GM10847 (cell line): ENCODE results near the gene PHF13.

Experiments used
- POLR2A ChIP-seq: IDR thresholded peaks from 2 replicates; pipeline ENCODE4 v1.6.1; 2011; ENCODE audit not compliant: insufficient read length; ENCODE audit errors: extremely low read depth

Gene PHF13

DNA sequence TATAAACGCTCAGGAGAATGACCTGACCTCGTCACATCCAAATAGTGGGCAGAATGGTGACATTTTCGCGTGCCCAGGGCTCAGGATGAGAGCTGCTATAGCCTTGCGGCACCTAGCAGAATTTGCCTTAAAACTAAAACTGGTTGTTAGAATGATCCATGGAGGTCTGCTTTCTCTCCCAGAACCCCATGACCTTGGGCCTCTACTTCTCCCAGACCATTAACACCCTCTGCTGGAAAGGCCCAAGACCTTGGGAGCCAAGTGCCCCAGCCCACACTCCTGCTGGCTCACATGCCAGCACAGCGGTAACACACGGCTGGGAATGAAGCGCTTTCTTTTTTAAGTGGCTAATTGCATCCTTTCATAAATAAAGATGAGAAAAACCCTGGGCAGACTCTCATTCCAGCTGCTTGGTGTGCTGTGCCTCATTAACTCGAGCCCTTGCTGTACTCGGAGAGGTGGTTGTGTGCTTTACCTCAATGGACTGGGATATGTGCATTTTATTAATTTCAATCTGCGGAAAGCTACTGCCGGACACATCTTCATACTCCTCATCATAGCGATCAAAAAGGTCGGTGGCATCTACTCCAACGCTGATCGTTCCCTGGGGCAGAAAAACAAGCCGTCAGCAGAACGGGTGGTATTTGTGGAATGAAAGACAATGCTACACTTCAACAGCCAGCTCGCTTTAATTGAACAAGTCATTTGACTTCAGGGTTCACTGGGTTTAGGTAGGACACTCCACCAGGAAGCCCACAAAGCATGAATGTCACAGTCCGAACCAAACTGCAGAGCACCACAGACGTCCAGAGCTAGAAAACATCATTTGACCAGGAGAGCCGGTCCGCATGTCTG lies 40.1 kb downstream of the PHF13 start:
- no peak for TF ChIP-seq POLR2A

DNA sequence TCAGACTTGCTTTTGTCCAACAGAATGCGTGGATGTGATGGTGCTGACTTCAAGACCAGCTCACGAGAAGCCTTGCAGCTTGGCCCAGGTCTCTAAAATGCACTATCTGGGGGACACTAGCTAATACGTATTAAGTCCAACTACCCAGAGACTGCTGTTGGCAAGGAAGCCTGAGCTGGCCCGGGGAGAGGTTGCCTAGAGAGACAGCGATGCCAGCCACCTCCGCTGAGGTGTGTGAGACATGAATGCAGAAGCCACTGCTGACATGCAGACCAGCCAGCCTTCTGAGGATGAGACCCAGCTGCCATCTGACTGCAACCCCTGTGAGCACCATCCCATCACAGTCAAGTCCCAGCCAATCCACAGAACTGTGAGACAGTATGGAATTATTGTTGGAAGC lies 43.6 kb downstream of the PHF13 start:
- TF ChIP-seq POLR2A: no peak

DNA sequence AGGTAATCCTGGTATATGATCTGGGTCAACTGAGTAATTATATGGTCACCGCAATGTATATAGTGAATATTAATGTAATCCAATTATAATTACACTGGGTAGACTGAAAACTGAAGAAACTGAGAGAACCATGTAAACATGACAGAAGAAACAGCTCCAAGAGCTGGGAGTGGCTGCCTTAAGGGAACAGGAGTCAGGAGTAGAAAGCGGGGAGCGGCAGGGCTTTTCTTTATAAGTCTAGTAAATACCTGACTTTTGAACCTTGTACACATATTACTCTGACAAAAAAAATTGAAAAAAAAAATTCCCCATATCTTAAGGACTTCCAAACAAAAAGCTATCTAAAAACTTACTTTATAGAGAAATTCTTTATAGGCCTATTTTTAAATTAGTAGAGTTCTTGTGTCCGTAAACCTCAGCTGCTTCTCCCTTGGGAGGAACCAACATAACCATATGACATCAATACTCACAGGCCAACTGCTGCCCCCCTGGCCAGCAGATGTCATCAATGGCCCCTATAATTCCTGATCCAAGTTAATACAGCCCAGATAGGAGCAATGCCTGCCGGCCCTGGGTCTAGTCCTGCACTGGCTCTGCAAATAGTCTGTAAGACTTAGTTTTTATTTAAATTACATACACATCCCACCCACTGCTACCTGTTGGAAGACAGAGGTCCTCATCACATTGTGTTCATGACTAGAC lies 45.0 kb downstream of the PHF13 start:
- no peak for TF ChIP-seq POLR2A

DNA sequence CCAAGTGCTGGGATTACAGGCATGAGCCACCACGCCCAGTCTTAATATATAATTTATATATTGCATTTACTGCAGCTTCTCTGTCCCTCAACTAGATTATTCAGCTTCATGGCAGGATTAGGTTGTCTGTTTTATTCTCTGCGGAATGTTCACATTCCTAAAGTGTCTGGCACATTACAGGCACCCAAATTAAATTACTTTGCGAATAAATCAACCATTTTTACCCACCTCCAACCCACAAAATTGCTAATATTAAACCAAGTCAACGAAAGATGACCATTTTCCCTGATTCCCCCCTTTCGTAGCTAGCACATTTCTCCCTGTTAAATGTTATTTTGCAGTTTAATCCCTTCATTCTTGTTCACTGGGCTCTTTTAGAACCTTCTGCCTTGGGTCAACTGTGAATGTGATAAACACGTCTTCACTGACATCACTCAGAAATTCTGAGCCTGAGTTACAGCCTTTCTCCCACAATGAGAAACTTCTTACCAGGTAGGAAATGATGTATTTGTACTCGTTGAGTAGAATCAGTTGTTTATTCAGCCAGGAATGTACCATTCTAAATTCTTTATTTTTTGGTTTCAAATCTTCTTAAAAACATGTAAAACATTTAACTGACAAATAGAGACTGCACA lies 47.0 kb downstream of the PHF13 start:
- no peak for TF ChIP-seq POLR2A

DNA sequence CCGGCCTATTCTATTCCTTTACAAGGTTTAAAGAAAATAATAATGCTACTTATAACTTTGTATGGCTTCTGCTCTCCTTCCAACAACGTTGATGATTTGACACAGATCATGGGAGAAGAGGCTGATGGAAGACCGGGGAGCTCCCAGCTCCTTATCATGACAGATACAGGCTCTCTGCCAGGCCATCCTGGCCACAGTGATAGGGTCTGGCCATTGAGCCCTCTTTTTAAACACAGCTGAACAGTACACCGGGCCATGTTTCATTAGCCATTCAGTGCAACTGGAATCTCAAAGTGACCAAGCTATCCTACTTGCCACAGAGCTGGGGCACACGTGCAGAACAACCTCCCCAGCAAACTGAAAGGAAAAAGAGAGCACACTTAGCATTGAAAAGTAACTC lies 53.2 kb downstream of the PHF13 start:
- no peak for TF ChIP-seq POLR2A

DNA sequence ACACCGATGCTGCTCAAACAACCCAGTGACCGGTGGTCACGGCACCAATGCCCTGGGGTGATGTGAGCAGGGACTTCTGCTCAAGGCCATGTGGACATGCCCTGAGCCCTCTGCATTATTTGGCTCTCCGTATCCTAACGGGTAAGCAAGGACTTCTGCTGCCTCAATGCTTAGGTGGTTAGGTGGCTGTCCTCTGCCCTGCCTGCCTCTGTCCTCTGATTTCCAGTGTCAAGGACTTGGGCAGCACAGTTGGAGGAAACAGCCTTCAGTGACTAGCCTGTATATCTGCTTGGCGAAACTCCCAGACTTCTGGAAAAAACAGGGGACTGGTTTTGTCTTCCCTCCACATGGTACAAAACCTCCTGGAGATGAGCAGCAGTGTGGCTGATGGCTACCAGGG lies 53.6 kb downstream of the PHF13 start:
- TF ChIP-seq POLR2A: no peak

DNA sequence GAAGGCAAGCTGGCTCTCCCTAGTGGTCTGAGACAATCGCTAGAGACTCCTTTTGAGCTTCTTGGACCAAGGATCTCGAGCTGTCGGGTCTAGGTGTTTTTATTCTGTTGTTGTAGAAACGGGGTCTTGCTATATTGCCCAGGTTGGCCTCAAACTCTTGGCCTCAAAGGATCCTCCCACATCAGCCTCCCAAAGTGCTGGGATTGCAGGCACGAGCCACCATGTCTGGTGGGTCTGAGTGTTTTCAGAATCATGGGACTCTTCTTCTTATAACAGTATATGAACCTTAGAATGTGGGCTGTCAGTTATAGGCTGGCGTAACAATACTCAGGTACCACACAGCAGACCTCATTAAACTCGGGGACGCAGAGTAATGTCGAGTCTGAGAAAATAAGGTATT lies 55.0 kb downstream of the PHF13 start:
- TF ChIP-seq POLR2A: no peak

DNA sequence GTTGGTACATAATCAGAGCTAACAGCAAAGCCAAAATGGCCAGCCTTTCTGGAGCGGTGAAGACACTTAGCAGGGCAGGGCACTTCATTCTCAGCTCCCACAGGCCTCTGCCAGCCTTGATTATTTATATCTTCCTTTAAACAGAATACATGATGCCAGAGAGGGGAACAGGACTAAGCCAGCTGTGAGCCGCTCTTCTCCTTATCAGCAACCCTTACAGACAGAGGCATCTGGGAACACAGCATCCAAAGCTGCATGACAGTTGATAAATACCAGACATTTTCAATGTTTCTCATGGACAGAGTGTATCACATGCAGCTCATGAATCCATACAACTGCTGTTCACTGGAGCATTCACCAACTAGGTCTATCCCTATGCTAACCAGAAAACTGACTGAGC lies 59.0 kb downstream of the PHF13 start:
- no peak for TF ChIP-seq POLR2A
